GM23248 (cell line): ENCODE results near the gene RNU2-63P. TPM values are rescaled to one million over a fixed set of nuclear protein-coding genes. Genes with fewer than 3 reads are reported as not detected.
"Not testable (repeated sequence)": the region's sequence is repeated elsewhere in the genome, so short reads cannot be mapped to it uniquely, and the experiment has no call there.

Experiments
- DNase-seq: peaks from one replicate; pipeline ENCODE4 v3.0.0-alpha.2; 2015
- H2AFZ ChIP-seq: fragments of 200-600 bp; sonication (generic); 2 replicates; pipeline ENCODE4 v1.6.1; 2016; ENCODE audit warnings: antibody characterized with exemption
- H3F3A ChIP-seq: fragments of 200-600 bp; sonication (generic); 2 replicates; pipeline ENCODE4 v1.6.1; 2016; ENCODE audit warnings: mild to moderate bottlenecking, antibody characterized with exemption, mixed run types; ENCODE audit not compliant: insufficient read depth
- H3K27ac ChIP-seq: fragments of 200-600 bp; sonication (generic); 2 replicates; pipeline ENCODE4 v1.5.1; 2016; ENCODE audit warnings: mild to moderate bottlenecking
- H3K27me3 ChIP-seq: fragments of 200-600 bp; sonication (generic); replicated peaks from 2 replicates; pipeline ENCODE4 v1.6.1; 2016; ENCODE audit warnings: mild to moderate bottlenecking; ENCODE audit not compliant: insufficient read depth
- H3K36me3 ChIP-seq: fragments of 200-600 bp; sonication (generic); 2 replicates; pipeline ENCODE4 v1.6.1; 2016; ENCODE audit warnings: low read depth, mild to moderate bottlenecking
- H3K4me1 ChIP-seq: fragments of 200-600 bp; sonication (generic); 2 replicates; pipeline ENCODE4 v1.6.1; 2016; ENCODE audit warnings: mild to moderate bottlenecking; ENCODE audit not compliant: insufficient read depth
- H3K4me2 ChIP-seq: fragments of 200-600 bp; sonication (generic); one replicate; pipeline ENCODE4 v1.6.1; 2016; ENCODE audit warnings: mild to moderate bottlenecking; ENCODE audit not compliant: unreplicated experiment
- H3K4me3 ChIP-seq: fragments of 200-600 bp; sonication (generic); 2 replicates; pipeline ENCODE4 v1.5.1; 2016; ENCODE audit warnings: mild to moderate bottlenecking
- H3K79me2 ChIP-seq: fragments of 200-600 bp; sonication (generic); 2 replicates; pipeline ENCODE4 v1.6.1; 2016; ENCODE audit warnings: mild to moderate bottlenecking; ENCODE audit not compliant: insufficient read depth
- H3K9ac ChIP-seq: fragments of 200-600 bp; sonication (generic); 2 replicates; pipeline ENCODE4 v1.6.1; 2016; ENCODE audit warnings: mild to moderate bottlenecking
- H3K9me2 ChIP-seq: fragments of 200-600 bp; sonication (generic); 2 replicates; pipeline ENCODE4 v1.6.1; 2016; ENCODE audit warnings: mixed run types, mild to moderate bottlenecking, moderate library complexity; ENCODE audit not compliant: insufficient read depth
- H3K9me3 ChIP-seq: fragments of 200-600 bp; sonication (generic); one replicate; pipeline ENCODE4 v1.6.1; 2017; ENCODE audit warnings: low read depth
- H4K20me1 ChIP-seq: fragments of 200-600 bp; sonication (generic); 2 replicates; pipeline ENCODE4 v1.6.0; 2016; ENCODE audit not compliant: insufficient read depth
- EZH2 ChIP-seq: fragments of 200-600 bp; sonication (generic); IDR thresholded peaks from 2 replicates; pipeline ENCODE4 v1.6.1; 2018; ENCODE audit warnings: antibody characterized with exemption, mild to moderate bottlenecking; ENCODE audit not compliant: insufficient read depth, poor library complexity, severe bottlenecking
- EZH2phosphoT487 ChIP-seq: fragments of 200-600 bp; sonication (generic); IDR thresholded peaks from 2 replicates; pipeline ENCODE4 v1.6.1; 2018; ENCODE audit warnings: antibody characterized with exemption, moderate library complexity, mild to moderate bottlenecking, low read depth; ENCODE audit not compliant: insufficient read depth
- WGBS, 2 experiments: methylation state at CpG; one replicate each; pipeline ENCODE4 v1.1.6; 2015 to 2017; ENCODE audit warnings: low lambda C conversion rate in 2 of 2, low coverage in 1 of 2; ENCODE audit errors: missing lambda C conversion rate in 2 of 2; 5-methylcytosine and 5-hydroxymethylcytosine counted together
- in situ Hi-C: fragments of 300-500 bp; cut with MboI; formaldehyde crosslinking; loops from 2 replicates; pipeline ENCODE4 v1.15.0; 2020
- polyA plus RNA-seq: library from polyadenylated mRNA; unstranded; fragments of >200 nt; fragmentation: Nextera tagmentation; extraction: Ambion mirVana; gene quantifications from 2 replicates; pipeline ENCODE4 v1.2.1, GENCODE V29; 2016
- total RNA-seq: library from RNA; depleted of rRNA; stranded (reverse); fragments of >200 nt; shearing (Covaris generic); gene quantifications from 2 replicates; pipeline ENCODE4 v1.2.3, GENCODE V29; 2014

Gene RNU2-63P
- total and polyA plus RNA-seq, 2 experiments from 2014 or later: not detected

GRCh38 chr2:88027697-88028389 is 11.5 kb upstream of the RNU2-63P start:
- H3K4me1 ChIP-seq: no peaks in the 10 kb centered on the region
- H3K9me2 ChIP-seq: no peaks in the 10 kb centered on the region
- 97% methylated on average over 10 of the region's 10 CpGs for WGBS, 2 experiments
- H3K9ac ChIP-seq: no peak overlapping the region
- peaks cover 52% of the 10 kb centered on the region for H3K36me3 ChIP-seq
- H3K4me2 ChIP-seq: no peak overlapping the region
- H3F3A ChIP-seq: peaks cover 22% of the 10 kb centered on the region; the same call in 1 of the 2 replicates
- no peak for TF ChIP-seq EZH2
- no peak for TF ChIP-seq EZH2phosphoT487
- H3K79me2 ChIP-seq: peaks cover 4% of the 10 kb centered on the region; the same call in 1 of the 2 replicates
- H3K9me3 ChIP-seq: no peaks in the 10 kb centered on the region
- no peak overlapping the region for H3K4me3 ChIP-seq
- H4K20me1 ChIP-seq: no peaks in the 10 kb centered on the region
- in situ Hi-C loops: no loop called here
- no peak overlapping the region for H3K27ac ChIP-seq
- no peaks in the 10 kb centered on the region for H3K27me3 ChIP-seq
- DNase-seq: no peak
- no peak overlapping the region for H2AFZ ChIP-seq

GRCh38 chr2:88024509-88024908 is 8.2 kb upstream of the RNU2-63P start:
- Histone ChIP-seq H3K4me2 (no peak overlapping the region), H4K20me1 (no peaks in the 10 kb centered on the region), H3K79me2 (no peaks in the 10 kb centered on the region), H3F3A (peaks cover 16% of the 10 kb centered on the region; the same call in 1 of the 2 replicates), H3K4me3 (no peak overlapping the region), H3K27me3 (no peaks in the 10 kb centered on the region), H3K36me3 (peaks cover 35% of the 10 kb centered on the region), H3K9me3 (no peaks in the 10 kb centered on the region), H3K9ac (no peak overlapping the region), H3K9me2 (no peaks in the 10 kb centered on the region), H3K27ac (no peak overlapping the region), H3K4me1 (no peaks in the 10 kb centered on the region), H2AFZ (no peak overlapping the region)
- in situ Hi-C loops: no loop called here
- no peak for DNase-seq
- 81 to 83% methylated on average over 6 of the region's 6 CpGs for WGBS, 2 experiments
- TF ChIP-seq EZH2 (no peak), EZH2phosphoT487 (no peak)

GRCh38 chr2:88022669-88022921 is 6.2 kb upstream of the RNU2-63P start:
- in situ Hi-C loops: no loop called here
- Histone ChIP-seq H3F3A (peaks cover 10% of the 10 kb centered on the region; the same call in 1 of the 2 replicates), H3K36me3 (peaks cover 17% of the 10 kb centered on the region), H3K27me3 (no peaks in the 10 kb centered on the region), H3K4me2 (no peak overlapping the region), H3K4me1 (no peaks in the 10 kb centered on the region), H3K9me2 (no peaks in the 10 kb centered on the region), H3K79me2 (no peaks in the 10 kb centered on the region), H3K9me3 (no peaks in the 10 kb centered on the region), H2AFZ (no peak overlapping the region), H3K4me3 (no peak overlapping the region), H3K27ac (no peak overlapping the region), H3K9ac (no peak overlapping the region), H4K20me1 (no peaks in the 10 kb centered on the region)
- TF ChIP-seq EZH2: no peak
- TF ChIP-seq EZH2phosphoT487: no peak
- 90 to 95% methylated on average over 5 of the region's 5 CpGs for WGBS, 2 experiments
- DNase-seq: no peak

- H3F3A ChIP-seq: peaks cover 15% of the 10 kb centered on the region; the same call in 1 of the 2 replicates
- H3K4me1 ChIP-seq: no peaks in the 10 kb centered on the region
- no peaks in the 10 kb centered on the region for H3K79me2 ChIP-seq
- no peak overlapping the region for H3K27ac ChIP-seq
- no peaks in the 10 kb centered on the region for H4K20me1 ChIP-seq
- DNase-seq: no peak
- no peaks in the 10 kb centered on the region for H3K27me3 ChIP-seq
- TF ChIP-seq EZH2phosphoT487: no peak
- TF ChIP-seq EZH2: no peak
- no peaks in the 10 kb centered on the region for H3K9me2 ChIP-seq
- no peak overlapping the region for H3K9ac ChIP-seq
- 80 to 83% methylated on average over 3 of the region's 3 CpGs for WGBS, 2 experiments
- H3K9me3 ChIP-seq: no peaks in the 10 kb centered on the region
- H3K4me3 ChIP-seq: no peak overlapping the region
- in situ Hi-C loops: no loop called here
- no peak overlapping the region for H3K4me2 ChIP-seq
- H2AFZ ChIP-seq: no peak overlapping the region
- no peaks in the 10 kb centered on the region for H3K36me3 ChIP-seq
Measured at GRCh38 chr2:88019985-88020384, 3.6 kb upstream of the RNU2-63P start.

GRCh38 chr2:88018909-88019308 is 2.6 kb upstream of the RNU2-63P start:
- WGBS, 2 experiments: 59 to 64% methylated on average over 6 of the region's 6 CpGs
- in situ Hi-C loops: no loop called here

GRCh38 chr2:88018077-88018805 is 1.9 kb upstream of the RNU2-63P start:
- H3K9me2 ChIP-seq, H3K4me2 ChIP-seq, DNase-seq, H2AFZ ChIP-seq, H3K4me3 ChIP-seq, H3K36me3 ChIP-seq, H3K27ac ChIP-seq, H3K4me1 ChIP-seq, H4K20me1 ChIP-seq, H3K9me3 ChIP-seq, H3K9ac ChIP-seq, H3K27me3 ChIP-seq, H3K79me2 ChIP-seq, in situ Hi-C loops: not testable (repeated sequence)
- H3F3A ChIP-seq: peaks cover 12% of the 10 kb centered on the region; the same call in 1 of the 2 replicates
- 75 to 76% methylated on average over 11 of the region's 11 CpGs for WGBS, 2 experiments

More at GRCh38 chr2:88018909-88019308, 2.6 kb upstream of the RNU2-63P start:
- Histone ChIP-seq H2AFZ (no peak overlapping the region), H4K20me1 (no peaks in the 10 kb centered on the region), H3K4me2 (no peak overlapping the region), H3K27ac (no peak overlapping the region), H3K27me3 (no peaks in the 10 kb centered on the region), H3K79me2 (no peaks in the 10 kb centered on the region), H3K9ac (no peak overlapping the region), H3K4me1 (no peaks in the 10 kb centered on the region), H3K9me3 (no peaks in the 10 kb centered on the region), H3F3A (peaks cover 17% of the 10 kb centered on the region; the same call in 1 of the 2 replicates), H3K4me3 (no peak overlapping the region), H3K9me2 (no peaks in the 10 kb centered on the region), H3K36me3 (no peaks in the 10 kb centered on the region)
- TF ChIP-seq EZH2 (no peak), EZH2phosphoT487 (no peak)
- no peak for DNase-seq

GRCh38 chr2:88017780-88018038 is 1.4 kb upstream of the RNU2-63P start:
- WGBS, 2 experiments: 94 to 100% methylated on average over 2 of the region's 2 CpGs
- H3K27me3 ChIP-seq, DNase-seq, H3K79me2 ChIP-seq, H2AFZ ChIP-seq, in situ Hi-C loops, H3K9ac ChIP-seq, H4K20me1 ChIP-seq, H3K4me1 ChIP-seq, H3K9me3 ChIP-seq, H3K27ac ChIP-seq, H3K36me3 ChIP-seq, H3K4me3 ChIP-seq, H3K4me2 ChIP-seq, H3K9me2 ChIP-seq: not testable (repeated sequence)
- H3F3A ChIP-seq: peaks cover 12% of the 10 kb centered on the region; the same call in 1 of the 2 replicates
